ENCODE measurements around the gene MMEL1. TPM values are rescaled to one million over a fixed set of nuclear protein-coding genes. Genes with fewer than 3 reads are reported as not detected.
"Not testable (repeated sequence)": the region's sequence is repeated elsewhere in the genome, so short reads cannot be mapped to it uniquely, and the experiment has no call there.

The MMEL1 gene
- total and polyA plus RNA-seq, 7 experiments from 2014 or later = 2.0 to 20.5 (median 2.8) TPM

DNA sequence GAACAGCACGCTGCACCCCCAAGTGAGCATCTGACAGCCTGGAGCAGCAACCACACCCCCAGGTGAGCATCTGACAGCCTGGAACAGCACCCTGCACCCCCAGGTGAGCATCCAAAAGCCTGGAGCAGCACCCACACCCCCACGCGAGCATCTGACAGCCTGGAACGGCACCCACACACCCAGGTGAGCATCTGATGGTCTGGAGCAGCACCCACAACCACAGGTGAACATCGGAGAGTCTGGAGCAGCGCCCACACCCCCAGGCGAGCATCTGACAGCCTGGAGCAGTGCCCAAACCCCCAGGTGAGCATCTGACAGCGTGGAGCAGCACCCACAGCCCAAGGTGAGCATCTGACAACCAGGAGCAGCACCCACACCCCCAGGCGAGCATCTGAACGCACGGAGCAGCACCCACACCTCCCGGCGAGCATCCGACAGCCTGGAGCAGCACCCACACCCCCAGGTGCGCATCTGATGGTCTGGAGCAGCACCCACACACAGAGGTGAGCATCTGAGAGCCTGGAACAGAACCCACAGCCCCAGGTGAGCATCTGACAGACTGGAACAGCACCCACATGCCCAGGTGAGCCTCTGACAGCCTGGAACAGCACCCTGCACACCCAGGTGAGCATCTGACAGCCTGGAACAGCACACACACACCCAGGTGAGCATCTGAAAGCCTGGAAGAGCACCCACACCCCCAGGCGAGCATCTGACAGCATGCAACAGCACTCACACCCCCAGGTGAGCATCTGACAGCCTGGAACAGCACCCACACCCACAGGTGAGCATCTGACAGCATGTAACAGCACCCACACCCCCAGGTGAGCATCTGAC, 23.0 kb upstream of the MMEL1 start:
- peaks cover 0 to 11% (median 0%) of the 10 kb centered on the region in 11 donors for H3K9me3 Mint-ChIP-seq
- H3K27ac ChIP-seq (ENCODE audit: low read depth, low read length); H3K4me1 ChIP-seq (ENCODE audit: control insufficient read depth in 2 of 2, insufficient read depth in 2 of 2, low read length in 2 of 2); H3K36me3 ChIP-seq (ENCODE audit: control insufficient read depth in 2 of 3, insufficient read depth in 3 of 3, low read length in 3 of 3); H3K9me3 ChIP-seq (ENCODE audit: control insufficient read depth in 2 of 3, low read length in 3 of 3); intact Hi-C loops (cut with micrococcal nuclease); H3K4me3 ChIP-seq (ENCODE audit: low read length); H3K4me3 Mint-ChIP-seq; CTCF ChIA-PET; H3K36me3 Mint-ChIP-seq; ATAC-seq: not testable (repeated sequence)
- DNase-seq = peak in 2 of 9 donors; percentile 17 to 18
- H3K27me3 ChIP-seq (ENCODE audit: control insufficient read depth in 2 of 2, insufficient read depth in 2 of 2, low read length in 2 of 2) = peaks cover 4 to 15% of the 10 kb centered on the region in 2 donors
- peaks cover 5 to 41% (median 39%) of the 10 kb centered on the region in 5 donors for H3K27me3 Mint-ChIP-seq
- peaks cover 0 to 10% (median 0%) of the 10 kb centered on the region in 7 donors for H3K4me1 Mint-ChIP-seq
- peak overlapping the region in 1 of 9 donors; percentile 55 for H3K27ac Mint-ChIP-seq
- POLR2A ChIA-PET = interaction anchor here (0.6 kb wide), 1 partner anchor 399 kb away, joined by 4 read pairs; no protein-coding TSS in a partner anchor

DNA sequence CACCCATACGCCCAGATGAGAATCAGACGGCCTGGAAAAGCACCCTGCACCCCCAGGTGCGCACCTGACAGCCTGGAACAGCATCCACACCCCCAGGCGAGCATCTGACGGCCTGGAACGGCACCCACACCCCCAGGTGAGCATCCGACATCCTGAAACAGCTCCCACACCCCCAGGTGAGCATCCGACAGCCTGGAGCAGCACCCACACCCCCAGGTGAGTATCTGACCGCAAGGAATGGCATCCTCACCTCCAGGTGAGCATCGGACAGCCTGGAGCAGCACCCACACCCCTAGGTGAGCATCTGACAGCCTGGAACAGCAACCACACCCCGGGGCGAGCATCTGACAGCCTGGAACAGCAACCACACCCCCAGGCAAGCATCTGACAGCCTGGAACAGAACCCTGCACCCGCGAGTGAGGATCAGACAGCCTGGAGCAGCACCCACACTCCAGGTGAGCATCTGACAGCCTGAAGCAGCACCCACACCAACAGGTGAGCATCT, 21.7 kb upstream of the MMEL1 start:
- POLR2A ChIA-PET = interaction anchor here (0.7 kb wide), 1 partner anchor 221 kb away, joined by 3 read pairs; no protein-coding TSS in a partner anchor
- peaks cover 4 to 15% of the 10 kb centered on the region in 2 donors for H3K27me3 ChIP-seq (ENCODE audit: control insufficient read depth in 2 of 2, insufficient read depth in 2 of 2, low read length in 2 of 2)

DNA sequence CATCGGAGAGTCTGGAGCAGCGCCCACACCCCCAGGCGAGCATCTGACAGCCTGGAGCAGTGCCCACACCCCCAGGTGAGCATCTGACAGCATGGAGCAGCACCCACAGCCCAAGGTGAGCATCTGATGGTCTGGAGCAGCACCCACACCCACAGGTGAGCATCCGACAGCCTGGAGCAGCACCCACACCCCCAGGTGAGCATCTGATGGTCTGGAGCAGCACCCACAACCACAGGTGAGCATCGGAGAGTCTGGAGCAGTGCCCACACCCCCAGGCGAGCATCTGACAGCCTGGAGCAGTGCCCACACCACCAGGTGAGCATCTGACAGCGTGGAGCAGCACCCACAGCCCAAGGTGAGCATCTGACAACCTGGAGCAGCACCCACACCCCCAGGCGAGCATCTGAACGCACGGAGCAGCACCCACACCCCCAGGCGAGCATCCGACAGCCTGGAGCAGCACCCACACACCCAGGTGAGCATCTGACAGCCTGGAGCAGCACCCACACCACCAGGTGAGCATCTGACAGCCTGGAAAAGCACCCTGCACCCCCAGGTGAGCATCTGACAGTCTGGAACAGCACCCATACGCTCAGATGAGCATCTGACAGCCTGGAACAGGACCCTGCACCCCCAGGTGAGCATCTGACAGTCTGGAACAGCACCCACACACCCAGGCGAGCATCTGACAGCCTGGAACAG, 21.1 kb upstream of the MMEL1 start:
- Mint-ChIP-seq H3K27me3 (peaks cover 5 to 41% (median 39%) of the 10 kb centered on the region in 5 donors), H3K27ac (peak overlapping the region in 1 of 9 donors; percentile 9), H3K4me1 (peaks cover 0 to 10% (median 0%) of the 10 kb centered on the region in 7 donors), H3K9me3 (peaks cover 0 to 11% (median 0%) of the 10 kb centered on the region in 11 donors)
- H3K36me3 Mint-ChIP-seq; ATAC-seq; H3K36me3 ChIP-seq (ENCODE audit: control insufficient read depth in 2 of 3, insufficient read depth in 3 of 3, low read length in 3 of 3); H3K4me1 ChIP-seq (ENCODE audit: control insufficient read depth in 2 of 2, insufficient read depth in 2 of 2, low read length in 2 of 2); CTCF ChIA-PET; H3K27ac ChIP-seq (ENCODE audit: low read depth, low read length); intact Hi-C loops (cut with micrococcal nuclease); H3K9me3 ChIP-seq (ENCODE audit: control insufficient read depth in 2 of 3, low read length in 3 of 3); H3K4me3 Mint-ChIP-seq; H3K4me3 ChIP-seq (ENCODE audit: low read length): not testable (repeated sequence)
- DNase-seq = peak in 1 of 9 donors; percentile 60
- peaks cover 4 to 15% of the 10 kb centered on the region in 2 donors for H3K27me3 ChIP-seq (ENCODE audit: control insufficient read depth in 2 of 2, insufficient read depth in 2 of 2, low read length in 2 of 2)
- POLR2A ChIA-PET = interaction anchor here (0.7 kb wide), 1 partner anchor 221 kb away, joined by 3 read pairs; no protein-coding TSS in a partner anchor

More for the DNA sequence above, 21.7 kb upstream of the MMEL1 start:
- H3K4me1 ChIP-seq (ENCODE audit: control insufficient read depth in 2 of 2, insufficient read depth in 2 of 2, low read length in 2 of 2); intact Hi-C loops (cut with micrococcal nuclease); H3K9me3 ChIP-seq (ENCODE audit: control insufficient read depth in 2 of 3, low read length in 3 of 3); CTCF ChIA-PET; H3K4me3 Mint-ChIP-seq; H3K36me3 ChIP-seq (ENCODE audit: control insufficient read depth in 2 of 3, insufficient read depth in 3 of 3, low read length in 3 of 3); H3K4me3 ChIP-seq (ENCODE audit: low read length); H3K27ac ChIP-seq (ENCODE audit: low read depth, low read length); H3K36me3 Mint-ChIP-seq: not testable (repeated sequence)
- ATAC-seq = peak; percentile 18
- peak in 2 of 9 donors; percentile 16 to 26 for DNase-seq
- Mint-ChIP-seq H3K9me3 (peaks cover 0 to 11% (median 0%) of the 10 kb centered on the region in 11 donors), H3K27ac (peak overlapping the region in 1 of 9 donors; percentile 15), H3K27me3 (peaks cover 5 to 41% (median 39%) of the 10 kb centered on the region in 5 donors), H3K4me1 (peaks cover 0 to 10% (median 0%) of the 10 kb centered on the region in 7 donors)

DNA sequence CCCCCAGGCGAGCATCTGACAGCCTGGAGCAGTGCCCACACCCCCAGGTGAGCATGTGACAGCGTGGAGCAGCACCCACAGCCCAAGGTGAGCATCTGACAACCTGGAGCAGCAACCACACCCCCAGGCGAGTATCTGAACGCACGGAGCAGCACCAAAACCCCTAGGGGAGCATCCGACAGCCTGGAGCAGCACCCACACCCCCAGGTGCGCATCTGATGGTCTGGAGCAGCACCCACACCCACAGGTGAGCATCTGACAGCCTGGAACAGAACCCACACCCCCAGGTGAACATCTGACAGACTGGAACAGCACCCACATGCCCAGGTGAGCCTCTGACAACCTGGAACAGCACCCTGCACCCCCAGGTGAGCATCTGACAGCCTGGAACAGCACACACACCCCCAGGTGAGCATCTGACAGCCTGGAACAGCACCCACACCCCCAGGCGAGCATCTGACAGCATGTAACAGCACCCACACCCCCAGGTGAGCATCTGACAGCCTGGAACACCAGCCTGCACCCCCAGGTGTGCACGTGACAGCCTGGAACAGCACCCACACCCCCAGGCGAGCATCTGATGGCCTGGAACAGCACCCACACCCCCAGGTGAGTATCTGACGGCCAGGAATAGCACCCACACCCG, 20.2 kb upstream of the MMEL1 start:
- peaks cover 5 to 41% (median 39%) of the 10 kb centered on the region in 5 donors for H3K27me3 Mint-ChIP-seq
- peaks cover 4 to 15% of the 10 kb centered on the region in 2 donors for H3K27me3 ChIP-seq (ENCODE audit: control insufficient read depth in 2 of 2, insufficient read depth in 2 of 2, low read length in 2 of 2)
- POLR2A ChIA-PET; H3K9me3 ChIP-seq (ENCODE audit: control insufficient read depth in 2 of 3, low read length in 3 of 3); CTCF ChIA-PET; intact Hi-C loops (cut with micrococcal nuclease); ATAC-seq; H3K36me3 Mint-ChIP-seq; H3K27ac ChIP-seq (ENCODE audit: low read depth, low read length); H3K4me3 Mint-ChIP-seq; H3K36me3 ChIP-seq (ENCODE audit: control insufficient read depth in 2 of 3, insufficient read depth in 3 of 3, low read length in 3 of 3); H3K4me3 ChIP-seq (ENCODE audit: low read length); H3K4me1 ChIP-seq (ENCODE audit: control insufficient read depth in 2 of 2, insufficient read depth in 2 of 2, low read length in 2 of 2): not testable (repeated sequence)
- H3K4me1 Mint-ChIP-seq = peaks cover 0 to 10% (median 0%) of the 10 kb centered on the region in 7 donors
- H3K27ac Mint-ChIP-seq = peak overlapping the region in 1 of 9 donors; percentile 9
- H3K9me3 Mint-ChIP-seq = peaks cover 0 to 14% (median 2%) of the 10 kb centered on the region in 11 donors
- DNase-seq = peak in 1 of 9 donors; percentile 37

DNA sequence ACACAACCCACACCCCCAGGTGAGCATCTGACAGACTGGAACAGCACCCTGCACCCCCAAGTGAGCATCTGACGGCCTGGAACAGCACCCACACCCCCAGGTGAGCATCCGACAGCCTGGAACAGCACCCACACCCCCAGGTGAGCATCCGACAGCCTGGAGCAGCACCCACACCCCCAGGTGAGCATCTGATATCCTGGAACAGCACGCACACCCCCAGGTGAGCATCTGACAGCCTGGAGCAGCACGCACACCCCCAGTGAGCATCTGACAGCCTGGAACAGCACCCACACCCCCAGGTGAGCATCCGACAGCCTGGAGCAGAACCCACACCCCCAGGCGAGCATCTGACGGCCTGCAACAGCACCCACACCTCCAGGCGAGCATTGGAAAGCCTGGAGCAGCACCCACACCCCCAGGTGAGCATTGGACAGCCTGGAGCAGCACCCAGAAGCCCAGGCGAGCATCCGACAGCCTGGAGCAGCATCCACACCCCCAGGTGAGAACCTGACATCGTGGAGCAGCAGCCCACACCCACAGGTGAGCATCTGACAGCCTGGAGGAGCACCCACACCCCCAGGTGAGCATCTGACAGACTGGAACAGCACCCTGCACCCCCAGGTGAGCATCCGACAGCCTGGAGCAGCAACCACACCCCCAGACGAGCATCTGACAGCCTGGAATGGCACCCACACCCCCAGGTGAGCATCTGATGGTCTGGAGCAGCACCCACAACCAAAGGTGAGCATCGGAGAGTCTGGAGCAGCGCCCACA, 19.5 kb upstream of the MMEL1 start:
- intact Hi-C loops (cut with micrococcal nuclease); POLR2A ChIA-PET; H3K4me3 Mint-ChIP-seq; H3K27ac Mint-ChIP-seq; H3K27ac ChIP-seq (ENCODE audit: low read depth, low read length); CTCF ChIA-PET; H3K4me1 ChIP-seq (ENCODE audit: control insufficient read depth in 2 of 2, insufficient read depth in 2 of 2, low read length in 2 of 2); H3K36me3 ChIP-seq (ENCODE audit: control insufficient read depth in 2 of 3, insufficient read depth in 3 of 3, low read length in 3 of 3); H3K9me3 ChIP-seq (ENCODE audit: control insufficient read depth in 2 of 3, low read length in 3 of 3); H3K4me3 ChIP-seq (ENCODE audit: low read length); ATAC-seq; H3K36me3 Mint-ChIP-seq: not testable (repeated sequence)
- peaks cover 4 to 15% of the 10 kb centered on the region in 2 donors for H3K27me3 ChIP-seq (ENCODE audit: control insufficient read depth in 2 of 2, insufficient read depth in 2 of 2, low read length in 2 of 2)
- peaks cover 5 to 41% (median 39%) of the 10 kb centered on the region in 5 donors for H3K27me3 Mint-ChIP-seq
- peaks cover 0 to 10% (median 0%) of the 10 kb centered on the region in 7 donors for H3K4me1 Mint-ChIP-seq
- DNase-seq = peak in 1 of 9 donors; percentile 15
- H3K9me3 Mint-ChIP-seq = peaks cover 0 to 20% (median 7%) of the 10 kb centered on the region in 11 donors
